VCaP (cell line): ENCODE measurements around the gene CAMKK2.
"Not testable (repeated sequence)": the region's sequence is repeated elsewhere in the genome, so short reads cannot be mapped to it uniquely, and the experiment has no call there.

Experiments used
- H3K27ac ChIP-seq: fragments of 450-650 bp; 2 replicates; pipeline ENCODE4 v1.5.1; 2017
- CTCF ChIP-seq: fragments of 450-650 bp; conservative IDR thresholded peaks from 2 replicates; pipeline ENCODE4 v1.5.1; 2017; ENCODE audit warnings: mild to moderate bottlenecking, moderate library complexity

CAMKK2 gene

GRCh38 chr12:121214855-121215745, 81.4 kb downstream of the CAMKK2 start:
- H3K27ac ChIP-seq: peak overlapping the region; percentile 41; the same call in 1 of the 2 replicates
- no peak for TF ChIP-seq CTCF

- TF ChIP-seq CTCF: no peak
- H3K27ac ChIP-seq: peak overlapping the region; percentile 41; the same call in 1 of the 2 replicates
Measured at GRCh38 chr12:121214166-121214777, 82.2 kb downstream of the CAMKK2 start.

- no peak overlapping the region for H3K27ac ChIP-seq
- no peak for TF ChIP-seq CTCF
Measured at GRCh38 chr12:121212875-121213274, 83.6 kb downstream of the CAMKK2 start.

GRCh38 chr12:121209624-121210572, 86.6 kb downstream of the CAMKK2 start, which contains the start of gene P2RX4:
TSS of gene P2RX4 (plus strand) at chr12:121210129. CDS start at chr12:121210165, 36 bp downstream.
- H3K27ac ChIP-seq: peak within 1 kb of the TSS; percentile 89
- peak; percentile 62 for TF ChIP-seq CTCF

GRCh38 chr12:121209221-121209620, 87.3 kb downstream of the CAMKK2 start:
- no peak for TF ChIP-seq CTCF
- H3K27ac ChIP-seq: peak overlapping the region; percentile 89

- H3K27ac ChIP-seq: not testable (repeated sequence)
Measured at GRCh38 chr12:121208571-121208970, 87.9 kb downstream of the CAMKK2 start.

GRCh38 chr12:121205491-121205890, 91.0 kb downstream of the CAMKK2 start:
- TF ChIP-seq CTCF: no peak
- H3K27ac ChIP-seq: no peak overlapping the region
